HL-60 (cell line): ENCODE results near the gene GALNT14.

ENCODE experiments used
- DNase-seq, 2 experiments: peaks; one replicate each; pipeline ENCODE4 v3.0.0-alpha.2; 2010 to 2020; ENCODE audit warnings: low read depth in 1 of 2, low spot score in 1 of 2
- H3K27ac ChIP-seq: fragments of 250-450 bp; sonication (Bioruptor Pico); replicated peaks from 2 replicates; pipeline ENCODE4 v1.5.1; 2020; ENCODE audit warnings: mild to moderate bottlenecking, moderate library complexity
- H3K27me3 ChIP-seq: fragments of 250-450 bp; sonication (Bioruptor Pico); 2 replicates; pipeline ENCODE4 v1.5.1; 2021; ENCODE audit warnings: mild to moderate bottlenecking, moderate library complexity; ENCODE audit not compliant: insufficient read depth, poor library complexity, severe bottlenecking
- H3K4me3 ChIP-seq: replicated peaks from 2 replicates; pipeline ENCODE4 v1.5.1; 2011; ENCODE audit warnings: mild to moderate bottlenecking, control low read depth, low read length; ENCODE audit not compliant: insufficient read depth
- CTCF ChIP-seq: IDR thresholded peaks from one replicate; pipeline ENCODE4 v1.5.1; 2011; ENCODE audit warnings: low read length, control low read depth, inconsistent platforms; ENCODE audit not compliant: insufficient read depth
- GABPA ChIP-seq: IDR thresholded peaks from 2 replicates; pipeline ENCODE4 v1.6.1; 2012; ENCODE audit warnings: low read depth
- POLR2AphosphoS5 ChIP-seq: IDR thresholded peaks from 2 replicates; pipeline ENCODE4 v1.6.1; 2012; ENCODE audit warnings: low read depth
- SPI1 ChIP-seq: IDR thresholded peaks from 2 replicates; pipeline ENCODE4 v1.6.1; 2012; ENCODE audit warnings: low read depth, mild to moderate bottlenecking, borderline replicate concordance
- TF ChIP-seq, protein P1 (sequence below): IDR thresholded peaks from 2 replicates; pipeline ENCODE4 v1.6.1; 2012; ENCODE audit warnings: low read depth; ENCODE audit not compliant: insufficient replicate concordance

The GALNT14 gene

GRCh38 chr2:30974092-30974491 lies 164.1 kb downstream of the GALNT14 start:
- H3K27me3 ChIP-seq = no peaks in the 10 kb centered on the region
- no peak overlapping the region for H3K4me3 ChIP-seq
- no peak overlapping the region for H3K27ac ChIP-seq
- TF ChIP-seq SPI1 (peak; percentile 36; the same call in 1 of the 2 replicates), POLR2AphosphoS5 (no peak)
- DNase-seq = no peak

GRCh38 chr2:30971231-30972025 lies 166.8 kb downstream of the GALNT14 start:
- no peak overlapping the region for H3K4me3 ChIP-seq
- H3K27me3 ChIP-seq = no peaks in the 10 kb centered on the region
- no peak overlapping the region for H3K27ac ChIP-seq
- no peak for DNase-seq
- TF ChIP-seq SPI1 = no peak
- TF ChIP-seq, protein P1, sequence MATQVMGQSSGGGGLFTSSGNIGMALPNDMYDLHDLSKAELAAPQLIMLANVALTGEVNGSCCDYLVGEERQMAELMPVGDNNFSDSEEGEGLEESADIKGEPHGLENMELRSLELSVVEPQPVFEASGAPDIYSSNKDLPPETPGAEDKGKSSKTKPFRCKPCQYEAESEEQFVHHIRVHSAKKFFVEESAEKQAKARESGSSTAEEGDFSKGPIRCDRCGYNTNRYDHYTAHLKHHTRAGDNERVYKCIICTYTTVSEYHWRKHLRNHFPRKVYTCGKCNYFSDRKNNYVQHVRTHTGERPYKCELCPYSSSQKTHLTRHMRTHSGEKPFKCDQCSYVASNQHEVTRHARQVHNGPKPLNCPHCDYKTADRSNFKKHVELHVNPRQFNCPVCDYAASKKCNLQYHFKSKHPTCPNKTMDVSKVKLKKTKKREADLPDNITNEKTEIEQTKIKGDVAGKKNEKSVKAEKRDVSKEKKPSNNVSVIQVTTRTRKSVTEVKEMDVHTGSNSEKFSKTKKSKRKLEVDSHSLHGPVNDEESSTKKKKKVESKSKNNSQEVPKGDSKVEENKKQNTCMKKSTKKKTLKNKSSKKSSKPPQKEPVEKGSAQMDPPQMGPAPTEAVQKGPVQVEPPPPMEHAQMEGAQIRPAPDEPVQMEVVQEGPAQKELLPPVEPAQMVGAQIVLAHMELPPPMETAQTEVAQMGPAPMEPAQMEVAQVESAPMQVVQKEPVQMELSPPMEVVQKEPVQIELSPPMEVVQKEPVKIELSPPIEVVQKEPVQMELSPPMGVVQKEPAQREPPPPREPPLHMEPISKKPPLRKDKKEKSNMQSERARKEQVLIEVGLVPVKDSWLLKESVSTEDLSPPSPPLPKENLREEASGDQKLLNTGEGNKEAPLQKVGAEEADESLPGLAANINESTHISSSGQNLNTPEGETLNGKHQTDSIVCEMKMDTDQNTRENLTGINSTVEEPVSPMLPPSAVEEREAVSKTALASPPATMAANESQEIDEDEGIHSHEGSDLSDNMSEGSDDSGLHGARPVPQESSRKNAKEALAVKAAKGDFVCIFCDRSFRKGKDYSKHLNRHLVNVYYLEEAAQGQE = no peak
- TF ChIP-seq GABPA = no peak
- no peak for TF ChIP-seq POLR2AphosphoS5
- TF ChIP-seq CTCF = no peak

- TF ChIP-seq CTCF = no peak
- no peak for TF ChIP-seq SPI1
- TF ChIP-seq POLR2AphosphoS5 = no peak
- TF ChIP-seq, protein P1 = no peak
- no peak for TF ChIP-seq GABPA
These were observed 169.4 kb downstream of the GALNT14 start for GRCh38 chr2:30968660-30969397.

DNA sequence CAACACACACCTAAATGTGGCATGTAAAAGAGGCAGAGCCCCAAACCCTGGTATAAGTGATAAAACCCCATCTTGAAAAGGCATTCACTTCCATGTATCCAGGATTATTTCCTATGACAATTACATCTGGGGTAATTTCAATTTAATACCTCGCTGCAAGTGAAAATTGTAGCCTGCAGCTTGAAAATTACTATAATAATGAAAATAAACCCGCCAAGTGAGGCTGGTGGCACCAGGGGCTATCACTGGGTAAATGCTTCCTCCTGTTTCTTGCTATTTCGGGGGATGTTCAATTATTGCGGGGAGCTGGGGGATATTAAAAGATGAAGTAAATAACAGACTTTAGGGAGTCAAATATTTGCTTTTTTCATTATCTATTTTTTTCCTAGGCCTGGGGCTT lies 171.5 kb downstream of the GALNT14 start:
- no peak for DNase-seq
- TF ChIP-seq, protein P1 = no peak
- TF ChIP-seq GABPA (no peak), CTCF (no peak), SPI1 (no peak), POLR2AphosphoS5 (no peak)

More at GRCh38 chr2:30968660-30969397, 169.4 kb downstream of the GALNT14 start:
- H3K27ac ChIP-seq = no peak overlapping the region
- no peak for DNase-seq
- no peak overlapping the region for H3K4me3 ChIP-seq
- no peaks in the 10 kb centered on the region for H3K27me3 ChIP-seq

More for the DNA sequence above, 171.5 kb downstream of the GALNT14 start:
- Histone ChIP-seq H3K27ac (no peak overlapping the region), H3K27me3 (no peaks in the 10 kb centered on the region), H3K4me3 (no peak overlapping the region)
